B cell (primary cell): ENCODE data around the gene TTC21B. TPM values are rescaled to one million over a fixed set of nuclear protein-coding genes. Genes with fewer than 3 reads are reported as not detected.

Experiments
- ATAC-seq: fragments of 200-7000 bp; cut with Tn5 transposase; one replicate; pipeline ENCODE4 v1.10.0; 2021; ENCODE audit warnings: low read depth, mild to moderate bottlenecking, moderate number of reproducible peaks, moderate library complexity
- CTCF ChIA-PET: fragments of 350-600 bp; sonication (Branson Sonifier 250); formaldehyde crosslinking; loops from one replicate; lab custom pipeline; 2021; ENCODE audit warnings: antibody characterized with exemption, inconsistent platforms; lab: Charles Lee
- POLR2A ChIA-PET: fragments of 350-600 bp; sonication (Branson Sonifier 250); formaldehyde crosslinking; loops from one replicate; lab custom pipeline; 2021; ENCODE audit warnings: antibody characterized with exemption; lab: Charles Lee
- DNase-seq: peaks from one replicate; pipeline ENCODE4 v3.0.0; 2013
- H2AFZ ChIP-seq: 2 replicates; pipeline ENCODE4 v1.6.1; 2012; ENCODE audit warnings: mild to moderate bottlenecking, low read depth, low read length; ENCODE audit not compliant: insufficient read depth, poor library complexity, severe bottlenecking
- H3K27ac ChIP-seq, 2 donors: 1 replicate in 1 of 2; 2 replicates in 1 of 2; pipeline ENCODE4 v1.5.1; 2012 to 2013; ENCODE audit warnings: low read length in 2 of 2, mild to moderate bottlenecking in 2 of 2, moderate library complexity in 1 of 2
- H3K27me3 ChIP-seq, 4 experiments: fragments of 200-600 bp in 1 of 4; sonication (generic) in 1 of 4; replicated peaks in 1 of 4; 1 replicate in 2 of 4; 2 replicates in 2 of 4; pipeline versions ENCODE4 v1.6.1 to v1.7.0; 2013 to 2016; ENCODE audit warnings: low read length in 3 of 4, mild to moderate bottlenecking in 2 of 4, mixed read lengths in 1 of 4, moderate library complexity in 1 of 4; ENCODE audit not compliant: insufficient read depth in 4 of 4, control insufficient read depth in 3 of 4; ENCODE audit errors: control extremely low read depth in 1 of 4
- H3K36me3 ChIP-seq, 2 experiments: replicated peaks in 1 of 2; 1 replicate in 1 of 2; 2 replicates in 1 of 2; pipeline versions ENCODE4 v1.6.1 to v1.7.1; 2013; ENCODE audit warnings: low read length in 1 of 2; ENCODE audit not compliant: insufficient read depth in 2 of 2, control insufficient read depth in 1 of 2; ENCODE audit errors: control extremely low read depth in 1 of 2, extremely low read depth in 1 of 2
- H3K4me1 ChIP-seq, 2 donors: fragments of 200-600 bp in 1 of 2; sonication (generic) in 1 of 2; 1 replicate in 1 of 2; 2 replicates in 1 of 2; pipeline versions ENCODE4 v1.5.1 to v1.6.1; 2013 to 2017; ENCODE audit warnings: low read length in 2 of 2; ENCODE audit not compliant: control insufficient read depth in 2 of 2, insufficient read depth in 2 of 2
- H3K4me2 ChIP-seq: replicated peaks from 2 replicates; pipeline ENCODE3; 2012; ENCODE audit warnings: mild to moderate bottlenecking, low read depth, low read length; ENCODE audit not compliant: poor library complexity, severe bottlenecking
- H3K4me3 ChIP-seq, 5 experiments: fragments of 200-600 bp in 1 of 5; sonication (generic) in 1 of 5; 1 replicate in 3 of 5; 2 replicates in 2 of 5; pipeline versions ENCODE4 v1.5.1 to v1.7.0; 2011 to 2016; ENCODE audit warnings: low read length in 4 of 5, mild to moderate bottlenecking in 4 of 5, low read depth in 2 of 5, control low read depth in 1 of 5, moderate library complexity in 1 of 5; ENCODE audit not compliant: insufficient read depth in 1 of 5; ENCODE audit errors: control extremely low read depth in 1 of 5, extremely low read depth in 1 of 5
- H3K79me2 ChIP-seq: fragments of 200-600 bp; sonication (generic); one replicate; pipeline ENCODE4 v1.6.0; 2016; ENCODE audit warnings: low read length; ENCODE audit not compliant: control insufficient read depth, insufficient read depth
- H3K9ac ChIP-seq: fragments of 200-600 bp; sonication (generic); 2 replicates; pipeline ENCODE4 v1.6.1; 2017; ENCODE audit warnings: mild to moderate bottlenecking, low read length, moderate library complexity
- H3K9me3 ChIP-seq, 3 donors: one replicate each; pipeline versions ENCODE4 v1.6.1 to v1.7.1; 2013; ENCODE audit warnings: low read length in 2 of 3; ENCODE audit not compliant: control insufficient read depth in 2 of 3, insufficient read depth in 1 of 3; ENCODE audit errors: control extremely low read depth in 1 of 3
- H4K20me1 ChIP-seq: 2 replicates; pipeline ENCODE4 v1.6.0; 2012; ENCODE audit warnings: mild to moderate bottlenecking, low read length; ENCODE audit not compliant: insufficient read depth, control insufficient read depth, poor library complexity, severe bottlenecking
- H3K27ac Mint-ChIP-seq: one replicate; pipeline ENCODE4 v1.8.0; 2021; ENCODE audit warnings: mixed read lengths
- H3K27me3 Mint-ChIP-seq: one replicate; pipeline ENCODE4 v1.8.0; 2021; ENCODE audit warnings: mixed read lengths
- H3K4me1 Mint-ChIP-seq: one replicate; pipeline ENCODE4 v1.8.0; 2021; ENCODE audit warnings: mixed read lengths
- H3K4me3 Mint-ChIP-seq: one replicate; pipeline ENCODE4 v1.8.0; 2021; ENCODE audit warnings: mixed read lengths
- H3K9me3 Mint-ChIP-seq: one replicate; pipeline ENCODE4 v1.8.0; 2022; ENCODE audit warnings: mixed read lengths; ENCODE audit not compliant: insufficient read depth
- CTCF ChIP-seq: fragments of 200-600 bp; IDR thresholded peaks from one replicate; pipeline ENCODE4 v1.8.0; 2022; ENCODE audit warnings: antibody characterized with exemption, mild to moderate bottlenecking
- EZH2 ChIP-seq: IDR thresholded peaks from 2 replicates; pipeline ENCODE4 v1.6.1; 2012; ENCODE audit warnings: borderline replicate concordance, low read depth, mild to moderate bottlenecking, moderate library complexity, low read length; ENCODE audit not compliant: insufficient read depth, poor library complexity, severe bottlenecking
- WGBS: methylation state at CpG from one replicate; pipeline ENCODE4 v1.1.5; 2013; ENCODE audit warnings: missing lambda C conversion rate; ENCODE audit not compliant: insufficient coverage; 5-methylcytosine and 5-hydroxymethylcytosine counted together
- intact Hi-C: fragments of 100-400 bp; cut with micrococcal nuclease; formaldehyde crosslinking; loops from one replicate; pipeline ENCODE4 v1.10.0; 2022
- polyA plus RNA-seq: library from polyadenylated mRNA; depleted of rRNA; stranded (reverse); fragments of >200 nt; gene quantifications from 2 replicates; pipeline ENCODE4 v1.2.3, GENCODE V29; 2012
- total RNA-seq, 2 donors: library from RNA; stranded (reverse); fragments of 120-200 nt in 1 of 2; gene quantifications; 1 replicate in 1 of 2; 2 replicates in 1 of 2; pipeline versions ENCODE4 v1.2.3 to v1.2.4, GENCODE V29; 2013 to 2022

TTC21B gene
- total and polyA plus RNA-seq, 2 donors (not counting 1 experiment from before 2014, with no cell fraction given) = 11.5 to 41.5 TPM

GRCh38 chr2:165911231-165911630 lies 42.3 kb downstream of the TTC21B start:
- Histone ChIP-seq H3K4me2 (no peak overlapping the region), H3K27me3 (no peaks in the 10 kb centered on the region), H3K79me2 (no peaks in the 10 kb centered on the region), H3K36me3 (peaks cover 2 to 29% of the 10 kb centered on the region in 2 experiments), H3K9ac (no peak overlapping the region), H4K20me1 (no peaks in the 10 kb centered on the region), H3K9me3 (no peaks in the 10 kb centered on the region), H3K4me1 (no peaks in the 10 kb centered on the region), H3K4me3 (no peak overlapping the region), H3K27ac (no peak overlapping the region), H2AFZ (no peak overlapping the region)
- ChIA-PET CTCF (interaction anchor here (1.7 kb wide), 1 partner anchor 509 kb away, joined by 6 read pairs; no protein-coding TSS in a partner anchor), POLR2A (no interaction called here)
- H3K4me3 Mint-ChIP-seq = no peak overlapping the region
- TF ChIP-seq CTCF (no peak), EZH2 (no peak)
- H3K27ac Mint-ChIP-seq = no peak overlapping the region
- ATAC-seq (no peak), DNase-seq (no peak)
- H3K4me1 Mint-ChIP-seq = no peaks in the 10 kb centered on the region
- no peaks in the 10 kb centered on the region for H3K9me3 Mint-ChIP-seq
- H3K27me3 Mint-ChIP-seq = no peaks in the 10 kb centered on the region
- intact Hi-C loops = no loop called here

- Mint-ChIP-seq H3K27me3 (no peaks in the 10 kb centered on the region), H3K27ac (no peak overlapping the region), H3K4me1 (no peaks in the 10 kb centered on the region), H3K9me3 (peaks cover 2% of the 10 kb centered on the region), H3K4me3 (no peak overlapping the region)
- intact Hi-C loops = no loop called here
- no peak for TF ChIP-seq EZH2
- no peak for TF ChIP-seq CTCF
- WGBS = no CpG with 5 or more reads among the region's 1 CpG
- DNase-seq (no peak), ATAC-seq (no peak)
- H3K4me3 ChIP-seq = no peak overlapping the region
- H2AFZ ChIP-seq = no peak overlapping the region
- no peaks in the 10 kb centered on the region for H3K79me2 ChIP-seq
- no peaks in the 10 kb centered on the region for H3K9me3 ChIP-seq
- ChIA-PET CTCF (no interaction called here), POLR2A (no interaction called here)
- no peaks in the 10 kb centered on the region for H3K27me3 ChIP-seq
- no peak overlapping the region for H3K9ac ChIP-seq
- H4K20me1 ChIP-seq = no peaks in the 10 kb centered on the region
- H3K36me3 ChIP-seq = peaks cover 2 to 21% of the 10 kb centered on the region in 2 experiments
- H3K27ac ChIP-seq = no peak overlapping the region
- no peaks in the 10 kb centered on the region for H3K4me1 ChIP-seq
- no peak overlapping the region for H3K4me2 ChIP-seq
Observed at GRCh38 chr2:165909466-165909865, 44.1 kb downstream of the TTC21B start.
